Esophagus muscularis mucosa (tissue), 4 donors: ENCODE results near the gene MXRA7. TPM values are rescaled to one million over a fixed set of nuclear protein-coding genes. Genes with fewer than 3 reads are reported as not detected.

Source experiments
- DNase-seq: peaks from one replicate; pipeline ENCODE4 v3.0.0-alpha.2; 2017; ENCODE audit errors: extremely low spot score
- H3K27ac ChIP-seq, 4 donors: fragments of 200-600 bp; sonication (generic); replicated peaks in 1 of 4; 1 replicate in 3 of 4; 2 replicates in 1 of 4; pipeline ENCODE4 v1.5.1; 2016 to 2019; ENCODE audit warnings: mild to moderate bottlenecking in 1 of 4
- H3K27me3 ChIP-seq, 4 donors: fragments of 200-600 bp; sonication (generic); one replicate each; pipeline versions ENCODE4 v1.5.1 to v1.6.0; 2016 to 2019
- H3K36me3 ChIP-seq, 4 donors: fragments of 200-600 bp; sonication (generic); one replicate each; pipeline ENCODE4 v1.5.1; 2016 to 2019
- H3K4me1 ChIP-seq, 4 donors: fragments of 200-600 bp; sonication (generic); one replicate each; pipeline ENCODE4 v1.5.1; 2016 to 2019
- H3K4me3 ChIP-seq, 4 donors: fragments of 200-600 bp; sonication (generic); 1 replicate in 2 of 4; 2 replicates in 2 of 4; pipeline ENCODE4 v1.5.1; 2016 to 2019; ENCODE audit warnings: mild to moderate bottlenecking in 4 of 4, moderate library complexity in 1 of 4
- H3K9me3 ChIP-seq, 4 donors: fragments of 200-600 bp; sonication (generic); 1 replicate in 3 of 4; 2 replicates in 1 of 4; pipeline ENCODE4 v1.5.1; 2016 to 2019
- EP300 ChIP-seq: sonication (generic); formaldehyde crosslinking; IDR thresholded peaks from one replicate; pipeline ENCODE4 v1.6.1; 2017; ENCODE audit warnings: antibody characterized with exemption
- POLR2A ChIP-seq: fragments of 450-650 bp; IDR thresholded peaks from one replicate; pipeline ENCODE4 v1.6.1; 2017; ENCODE audit warnings: antibody characterized with exemption, moderate library complexity, mild to moderate bottlenecking, low read depth
- POLR2AphosphoS5 ChIP-seq, 2 donors: sonication (generic); formaldehyde crosslinking; IDR thresholded peaks; one replicate each; pipeline ENCODE4 v1.6.1; 2017; ENCODE audit warnings: antibody characterized with exemption in 2 of 2
- WGBS: methylation state at CpG from one replicate; pipeline ENCODE4 v1.1.5; 2018; 5-methylcytosine and 5-hydroxymethylcytosine counted together
- intact Hi-C: fragments of 100-400 bp; cut with DNase I; formaldehyde crosslinking; loops from one replicate; pipeline ENCODE4 v1.15.1; 2023
- total RNA-seq, 4 donors: library from RNA; depleted of rRNA; stranded (reverse); fragments of >200 nt; gene quantifications; one replicate each; pipeline versions ENCODE4 v1.1.0 to v1.2.1, GENCODE V29; 2016
- TF ChIP-seq, protein P1 (sequence below), 3 experiments: fragments of 200-600 bp in 2 of 3; fragments of 450-650 bp in 1 of 3; sonication (generic) in 2 of 3; IDR thresholded peaks; one replicate each; pipeline ENCODE4 v1.5.1; 2017 to 2019; ENCODE audit warnings: antibody characterized with exemption in 3 of 3, mild to moderate bottlenecking in 2 of 3, moderate library complexity in 1 of 3

Gene MXRA7
- total RNA-seq, 4 donors from 2014 or later, result 405 to 422 (median 411) TPM

- Histone ChIP-seq H3K27ac (peak overlapping the region; percentile 60 to 74 (median 68)), H3K4me3 (no peak overlapping the region), H3K4me1 (peaks cover 50 to 68% (median 55%) of the 10 kb centered on the region in 4 donors), H3K9me3 (no peaks in the 10 kb centered on the region), H3K36me3 (peaks cover 63 to 90% (median 87%) of the 10 kb centered on the region in 4 donors), H3K27me3 (no peaks in the 10 kb centered on the region)
- TF ChIP-seq, protein P1, sequence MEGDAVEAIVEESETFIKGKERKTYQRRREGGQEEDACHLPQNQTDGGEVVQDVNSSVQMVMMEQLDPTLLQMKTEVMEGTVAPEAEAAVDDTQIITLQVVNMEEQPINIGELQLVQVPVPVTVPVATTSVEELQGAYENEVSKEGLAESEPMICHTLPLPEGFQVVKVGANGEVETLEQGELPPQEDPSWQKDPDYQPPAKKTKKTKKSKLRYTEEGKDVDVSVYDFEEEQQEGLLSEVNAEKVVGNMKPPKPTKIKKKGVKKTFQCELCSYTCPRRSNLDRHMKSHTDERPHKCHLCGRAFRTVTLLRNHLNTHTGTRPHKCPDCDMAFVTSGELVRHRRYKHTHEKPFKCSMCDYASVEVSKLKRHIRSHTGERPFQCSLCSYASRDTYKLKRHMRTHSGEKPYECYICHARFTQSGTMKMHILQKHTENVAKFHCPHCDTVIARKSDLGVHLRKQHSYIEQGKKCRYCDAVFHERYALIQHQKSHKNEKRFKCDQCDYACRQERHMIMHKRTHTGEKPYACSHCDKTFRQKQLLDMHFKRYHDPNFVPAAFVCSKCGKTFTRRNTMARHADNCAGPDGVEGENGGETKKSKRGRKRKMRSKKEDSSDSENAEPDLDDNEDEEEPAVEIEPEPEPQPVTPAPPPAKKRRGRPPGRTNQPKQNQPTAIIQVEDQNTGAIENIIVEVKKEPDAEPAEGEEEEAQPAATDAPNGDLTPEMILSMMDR (IDR thresholded peaks at IDR 0.05), result no peak
- no peak for TF ChIP-seq EP300
- no peak for TF ChIP-seq POLR2AphosphoS5 (IDR thresholded peaks at IDR 0.05)
- no peak for TF ChIP-seq POLR2A
- DNase-seq, result no peak
- intact Hi-C loops, result loop anchor here (5.0 to 10.0 kb wide), 2 partner anchors 35 to 162 kb away; no protein-coding TSS in a partner anchor
- WGBS, result 67% methylated on average over 6 of the region's 6 CpGs
Observed at GRCh38 chr17:76716839-76717215, 6.1 kb upstream of the MXRA7 start.

- H3K4me3 ChIP-seq, result no peak overlapping the region
- H3K36me3 ChIP-seq, result peaks cover 57 to 85% (median 82%) of the 10 kb centered on the region in 4 donors
- H3K9me3 ChIP-seq, result no peaks in the 10 kb centered on the region
- intact Hi-C loops, result loop anchor here (5.0 to 10.0 kb wide), 2 partner anchors 34 to 161 kb away; no protein-coding TSS in a partner anchor
- peaks cover 52 to 68% (median 55%) of the 10 kb centered on the region in 4 donors for H3K4me1 ChIP-seq
- DNase-seq, result no peak
- WGBS, result 47% methylated on average over 13 of the region's 13 CpGs
- TF ChIP-seq EP300 (no peak), POLR2A (no peak), POLR2AphosphoS5 (IDR thresholded peaks at IDR 0.05) (peak; percentile 72 to 73)
- TF ChIP-seq, protein P1 (IDR thresholded peaks at IDR 0.05), result no peak
- peak overlapping the region; percentile 60 to 74 (median 68) for H3K27ac ChIP-seq
- H3K27me3 ChIP-seq, result no peaks in the 10 kb centered on the region
Observed at GRCh38 chr17:76716146-76716838, 5.5 kb upstream of the MXRA7 start.

DNA sequence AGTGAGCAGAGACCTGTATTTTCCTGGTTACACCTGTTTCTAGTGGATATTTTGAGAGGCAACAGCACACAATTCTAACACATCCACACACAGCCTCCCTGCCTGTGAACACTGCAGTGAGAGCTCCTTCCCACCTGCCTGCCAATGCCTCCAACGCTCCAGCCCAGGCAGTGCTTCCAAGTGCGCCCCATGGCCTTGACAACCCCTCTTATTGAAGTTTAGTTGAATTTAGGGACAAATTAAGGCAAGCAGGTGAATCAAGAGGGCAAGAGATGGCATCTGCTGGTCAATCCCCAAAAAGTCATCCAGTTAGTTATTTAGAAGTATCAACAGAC lies 4.7 kb upstream of the MXRA7 start:
- intact Hi-C loops, result loop anchor here (5.0 to 10.0 kb wide), 2 partner anchors 33 to 161 kb away; no protein-coding TSS in a partner anchor
- Histone ChIP-seq H3K27me3 (no peaks in the 10 kb centered on the region), H3K9me3 (no peaks in the 10 kb centered on the region), H3K4me1 (peaks cover 49 to 66% (median 52%) of the 10 kb centered on the region in 4 donors), H3K36me3 (peaks cover 49 to 76% (median 74%) of the 10 kb centered on the region in 4 donors), H3K4me3 (no peak overlapping the region), H3K27ac (peak overlapping the region; percentile 52 to 74 (median 68))
- 73% methylated on average over 2 of the region's 2 CpGs for WGBS
- DNase-seq, result no peak
- TF ChIP-seq POLR2A, result no peak
- TF ChIP-seq EP300, result no peak
- no peak for TF ChIP-seq POLR2AphosphoS5 (IDR thresholded peaks at IDR 0.05)
- TF ChIP-seq, protein P1 (IDR thresholded peaks at IDR 0.05), result no peak

- H3K36me3 ChIP-seq, result peaks cover 44 to 71% (median 69%) of the 10 kb centered on the region in 4 donors
- H3K9me3 ChIP-seq, result no peaks in the 10 kb centered on the region
- no peak overlapping the region for H3K4me3 ChIP-seq
- no peak for DNase-seq
- TF ChIP-seq POLR2A (no peak), EP300 (no peak), POLR2AphosphoS5 (IDR thresholded peaks at IDR 0.05) (peak; percentile 10 to 27)
- TF ChIP-seq, protein P1 (IDR thresholded peaks at IDR 0.05), result peak; percentile 87 to 91 (median 89)
- H3K4me1 ChIP-seq, result peaks cover 49 to 67% (median 52%) of the 10 kb centered on the region in 4 donors
- intact Hi-C loops, result loop anchor here (5.0 to 10.0 kb wide), 2 partner anchors 33 to 160 kb away; no protein-coding TSS in a partner anchor
- 14% methylated on average over 4 of the region's 4 CpGs for WGBS
- no peaks in the 10 kb centered on the region for H3K27me3 ChIP-seq
- H3K27ac ChIP-seq, result peak overlapping the region; percentile 52 to 74 (median 68)
Observed at GRCh38 chr17:76714822-76715495, 4.2 kb upstream of the MXRA7 start.
